Epithelial cell of prostate (primary cell): ENCODE results near the gene SIGLEC9.
A peak's percentile ranks its signal among the peaks of the same experiment; 100 is the strongest.

Experiments
- DNase-seq: peaks from one replicate; pipeline ENCODE4 v3.0.0-alpha.2; 2011; ENCODE audit warnings: low read depth, low spot score
- H3K27ac ChIP-seq: fragments of 450-650 bp; 2 replicates; pipeline ENCODE4 v1.5.1; 2017; ENCODE audit warnings: mild to moderate bottlenecking

The SIGLEC9 gene

GRCh38 chr19:51096473-51097165 is 28.1 kb upstream of the SIGLEC9 start:
- no peak for DNase-seq
- peak overlapping the region; percentile 68 for H3K27ac ChIP-seq

- peak overlapping the region; percentile 68 for H3K27ac ChIP-seq
- peak; percentile 66 for DNase-seq
Measured at GRCh38 chr19:51097166-51097738, 27.5 kb upstream of the SIGLEC9 start.

- DNase-seq, result no peak
- no peak overlapping the region for H3K27ac ChIP-seq
Measured at GRCh38 chr19:51097796-51098195, 26.9 kb upstream of the SIGLEC9 start.

GRCh38 chr19:51098365-51099046 is 26.2 kb upstream of the SIGLEC9 start:
- DNase-seq, result no peak
- H3K27ac ChIP-seq, result no peak overlapping the region

GRCh38 chr19:51099047-51099382 is 25.7 kb upstream of the SIGLEC9 start:
- DNase-seq, result no peak
- no peak overlapping the region for H3K27ac ChIP-seq

- DNase-seq, result no peak
- no peak overlapping the region for H3K27ac ChIP-seq
Measured at GRCh38 chr19:51100601-51101000, 24.1 kb upstream of the SIGLEC9 start.

- no peak overlapping the region for H3K27ac ChIP-seq
- DNase-seq, result no peak
Measured at GRCh38 chr19:51101171-51101865, 23.4 kb upstream of the SIGLEC9 start.

GRCh38 chr19:51102991-51103390 is 21.7 kb upstream of the SIGLEC9 start:
- DNase-seq, result no peak
- H3K27ac ChIP-seq, result no peak overlapping the region

GRCh38 chr19:51103926-51104341 is 20.8 kb upstream of the SIGLEC9 start:
- H3K27ac ChIP-seq, result no peak overlapping the region
- no peak for DNase-seq

GRCh38 chr19:51107406-51108065 is 17.2 kb upstream of the SIGLEC9 start:
- peak overlapping the region; percentile 45 for H3K27ac ChIP-seq
- no peak for DNase-seq

GRCh38 chr19:51108066-51108804 is 16.5 kb upstream of the SIGLEC9 start, which contains the start of gene CTU1:
Gene CTU1 (minus strand): TSS chr19:51108409. CDS start chr19:51104569, 3,840 bp downstream.
- peak; percentile 98 for DNase-seq

GRCh38 chr19:51108805-51109146 is 15.9 kb upstream of the SIGLEC9 start:
- no peak for DNase-seq
- no peak overlapping the region for H3K27ac ChIP-seq

More at GRCh38 chr19:51108066-51108804, 16.5 kb upstream of the SIGLEC9 start, which contains the start of gene CTU1:
- H3K27ac ChIP-seq, result peak within 1 kb of the TSS; percentile 45

GRCh38 chr19:51110666-51110971 is 14.1 kb upstream of the SIGLEC9 start:
- H3K27ac ChIP-seq, result no peak overlapping the region
- no peak for DNase-seq

- DNase-seq, result no peak
- H3K27ac ChIP-seq, result no peak overlapping the region
Measured at GRCh38 chr19:51111606-51112005, 13.1 kb upstream of the SIGLEC9 start.

- no peak overlapping the region for H3K27ac ChIP-seq
- DNase-seq, result no peak
Measured at GRCh38 chr19:51114087-51114729, 10.5 kb upstream of the SIGLEC9 start.

GRCh38 chr19:51116736-51117286 is 7.9 kb upstream of the SIGLEC9 start:
- DNase-seq, result no peak
- H3K27ac ChIP-seq, result no peak overlapping the region

- H3K27ac ChIP-seq, result no peak overlapping the region
- no peak for DNase-seq
Measured at GRCh38 chr19:51119101-51119500, 5.6 kb upstream of the SIGLEC9 start.

GRCh38 chr19:51119611-51120010 is 5.1 kb upstream of the SIGLEC9 start:
- no peak for DNase-seq

GRCh38 chr19:51120160-51120559 is 4.5 kb upstream of the SIGLEC9 start:
- H3K27ac ChIP-seq, result no peak overlapping the region
- DNase-seq, result no peak

More at GRCh38 chr19:51119611-51120010, 5.1 kb upstream of the SIGLEC9 start:
- no peak overlapping the region for H3K27ac ChIP-seq
